SU-DHL-6 (cell line): ENCODE results near the gene ABCB8.

Experiments
- H2AFZ ChIP-seq: fragments of 200-600 bp; sonication (generic); 2 replicates; pipeline ENCODE4 v1.6.1; 2014; ENCODE audit warnings: low read depth, mild to moderate bottlenecking, moderate library complexity, mixed read lengths, antibody characterized with exemption, low read length; ENCODE audit not compliant: severe bottlenecking
- H3F3A ChIP-seq: fragments of 200-600 bp; shearing (Covaris generic); 2 replicates; pipeline ENCODE4 v1.6.0; 2016; ENCODE audit warnings: antibody characterized with exemption, mild to moderate bottlenecking; ENCODE audit not compliant: insufficient read depth
- H3K27ac ChIP-seq: fragments of 200-600 bp; sonication (generic); 2 replicates; pipeline ENCODE4 v1.5.1; 2016; ENCODE audit warnings: low read depth, mild to moderate bottlenecking, low read length, moderate library complexity, mixed read lengths
- H3K27me3 ChIP-seq: fragments of 200-600 bp; sonication (generic), shearing (Covaris generic); 2 replicates; pipeline ENCODE4 v1.6.0; 2014; ENCODE audit warnings: mild to moderate bottlenecking, low read length
- H3K36me3 ChIP-seq: fragments of 200-600 bp; sonication (generic); 2 replicates; pipeline ENCODE4 v1.6.1; 2014; ENCODE audit warnings: mild to moderate bottlenecking, low read length, mixed read lengths
- H3K4me2 ChIP-seq: fragments of 300-600, 200-600 bp; shearing (Covaris generic), sonication (generic); 2 replicates; pipeline ENCODE4 v1.6.0; 2014; ENCODE audit warnings: low read length, low read depth, mild to moderate bottlenecking; ENCODE audit not compliant: poor library complexity, severe bottlenecking
- H3K4me3 ChIP-seq: fragments of 200-600 bp; sonication (generic); 2 replicates; pipeline ENCODE4 v1.5.1; 2014; ENCODE audit warnings: antibody characterized with exemption, low read length, mild to moderate bottlenecking, mixed read lengths; ENCODE audit not compliant: insufficient read depth, poor library complexity, severe bottlenecking
- H3K79me2 ChIP-seq: fragments of 200-600 bp; sonication (generic); 2 replicates; pipeline ENCODE4 v1.6.1; 2014; ENCODE audit warnings: mild to moderate bottlenecking, low read length, moderate library complexity; ENCODE audit not compliant: insufficient read depth
- H3K9ac ChIP-seq: fragments of 200-600 bp; sonication (generic); 2 replicates; pipeline ENCODE4 v1.7.0; 2014; ENCODE audit warnings: mild to moderate bottlenecking, low read length
- H3K9me2 ChIP-seq: fragments of 200-600 bp; sonication (generic); replicated peaks from 2 replicates; pipeline ENCODE4 v1.6.1; 2014; ENCODE audit warnings: low read length; ENCODE audit not compliant: insufficient read depth
- H3K9me3 ChIP-seq: fragments of 200-600 bp; sonication (generic); 2 replicates; pipeline ENCODE4 v1.6.1; 2014; ENCODE audit warnings: low read length, mixed read lengths; ENCODE audit not compliant: insufficient read depth
- H4K20me1 ChIP-seq: fragments of 200-600 bp; sonication (generic); 2 replicates; pipeline ENCODE4 v1.6.1; 2014; ENCODE audit warnings: low read depth, mild to moderate bottlenecking, antibody characterized with exemption, low read length, moderate library complexity, mixed read lengths
- CTCF ChIP-seq: fragments of 200-600 bp; sonication (generic); IDR thresholded peaks from one replicate; pipeline ENCODE4 v1.5.1; 2017; ENCODE audit warnings: antibody characterized with exemption, mild to moderate bottlenecking, low read length, moderate library complexity; ENCODE audit not compliant: insufficient read depth, poor library complexity, severe bottlenecking
- EZH2phosphoT487 ChIP-seq: fragments of 200-600 bp; sonication (generic), shearing (Covaris generic); conservative IDR thresholded peaks from 2 replicates; pipeline ENCODE4 v1.6.1; 2018; ENCODE audit warnings: mild to moderate bottlenecking, antibody characterized with exemption, low read length, moderate library complexity, mixed read lengths

ABCB8 gene

GRCh38 chr7:151048911-151049463 lies 20.7 kb downstream of the ABCB8 start:
- H3K4me3 ChIP-seq: no peak overlapping the region
- no peaks in the 10 kb centered on the region for H3K9me3 ChIP-seq
- no peaks in the 10 kb centered on the region for H3K9me2 ChIP-seq
- H3F3A ChIP-seq: no peaks in the 10 kb centered on the region
- no peaks in the 10 kb centered on the region for H3K27me3 ChIP-seq
- H3K9ac ChIP-seq: no peak overlapping the region
- H3K79me2 ChIP-seq: no peaks in the 10 kb centered on the region
- TF ChIP-seq EZH2phosphoT487: no peak
- no peak for TF ChIP-seq CTCF
- no peaks in the 10 kb centered on the region for H3K36me3 ChIP-seq
- no peaks in the 10 kb centered on the region for H4K20me1 ChIP-seq
- no peak overlapping the region for H2AFZ ChIP-seq
- no peak overlapping the region for H3K4me2 ChIP-seq
- H3K27ac ChIP-seq: no peak overlapping the region

- no peak overlapping the region for H3K27ac ChIP-seq
- H3K9ac ChIP-seq: no peak overlapping the region
- no peak overlapping the region for H3K4me3 ChIP-seq
- H3K36me3 ChIP-seq: no peaks in the 10 kb centered on the region
- H3K27me3 ChIP-seq: no peaks in the 10 kb centered on the region
- H3K9me2 ChIP-seq: no peaks in the 10 kb centered on the region
- H4K20me1 ChIP-seq: no peaks in the 10 kb centered on the region
- TF ChIP-seq CTCF (no peak), EZH2phosphoT487 (no peak)
- no peaks in the 10 kb centered on the region for H3K79me2 ChIP-seq
- no peaks in the 10 kb centered on the region for H3K9me3 ChIP-seq
- H3K4me2 ChIP-seq: no peak overlapping the region
- no peaks in the 10 kb centered on the region for H3F3A ChIP-seq
- no peak overlapping the region for H2AFZ ChIP-seq
Measured at GRCh38 chr7:151051108-151051507, 22.9 kb downstream of the ABCB8 start.

GRCh38 chr7:151053096-151053495 lies 24.8 kb downstream of the ABCB8 start:
- Histone ChIP-seq H3F3A (no peaks in the 10 kb centered on the region), H3K4me3 (no peak overlapping the region)

More at GRCh38 chr7:151053096-151053495, 24.8 kb downstream of the ABCB8 start:
- Histone ChIP-seq H3K4me2 (no peak overlapping the region), H2AFZ (no peak overlapping the region), H3K36me3 (no peaks in the 10 kb centered on the region), H3K27me3 (no peaks in the 10 kb centered on the region), H3K9me2 (no peaks in the 10 kb centered on the region), H3K9ac (no peak overlapping the region), H3K27ac (no peak overlapping the region), H4K20me1 (no peaks in the 10 kb centered on the region), H3K79me2 (no peaks in the 10 kb centered on the region), H3K9me3 (no peaks in the 10 kb centered on the region)
- TF ChIP-seq EZH2phosphoT487 (no peak), CTCF (no peak)
